ENCODE results near the gene AMIGO1.

- TF ChIP-seq CTCF (IDR thresholded peaks at IDR 0.05) (no peak), POLR2A (IDR thresholded peaks at IDR 0.05) (no peak)
These were observed 31.7 kb downstream of the AMIGO1 start for GRCh38 chr1:109477821-109478220.

Data from esophagus squamous epithelium (tissue), 4 donors.